ENCODE measurements around the gene AGAP2. TPM values are rescaled to one million over a fixed set of nuclear protein-coding genes. Genes with fewer than 3 reads are reported as not detected.

AGAP2 gene
- total and polyA plus RNA-seq, 2 of the 13 experiments (the other 11 are each of a cell fraction or from before 2014, with no cell fraction given) = 0.38 to 0.45 TPM

GRCh38 chr12:57751788-57752667 lies 13.5 kb upstream of the AGAP2 start, which contains the start of gene CDK4 (continued):
- TF ChIP-seq ZNF674 (CRISPR knock-in tag; IDR thresholded peaks at IDR 0.05; ENCODE audit: low read depth) (peak; percentile 71; the same call in 1 of the 2 replicates), HCFC1 (IDR thresholded peaks at IDR 0.05; ENCODE audit: low read depth, low read length) (0 out of 2 replicates have a peak, but pooled peaks have one; percentile 21), TOE1 (CRISPR knock-in tag; IDR thresholded peaks at IDR 0.05) (peak; percentile 39; the same call in 1 of the 2 replicates), ZNF207 (IDR thresholded peaks at IDR 0.05; ENCODE audit: borderline replicate concordance) (no peak), ZNF570 (CRISPR knock-in tag; IDR thresholded peaks at IDR 0.05; ENCODE audit: borderline replicate concordance) (no peak), TEF (CRISPR knock-in tag; IDR thresholded peaks at IDR 0.05) (no peak), SOX13 (IDR thresholded peaks at IDR 0.05) (peak; percentile 23; the same call in 1 of the 2 replicates), SOX13 (CRISPR knock-in tag; conservative IDR thresholded peaks at IDR 0.05 in 1 of 2, IDR thresholded peaks at IDR 0.05 in 1 of 2) (peak in 1 of 2 experiments; percentile 61; a peak in 1 of 4 replicates), ZNF121 (CRISPR knock-in tag; IDR thresholded peaks at IDR 0.05) (no peak), ZBTB38 (CRISPR knock-in tag; IDR thresholded peaks at IDR 0.05) (peak; percentile 87; the same call in 1 of the 2 replicates), ZNF530 (CRISPR knock-in tag; IDR thresholded peaks at IDR 0.05; ENCODE audit: low read depth) (no peak), GATAD2A (CRISPR knock-in tag; IDR thresholded peaks at IDR 0.05) (peak; percentile 82), CCDC6 (CRISPR knock-in tag; IDR thresholded peaks at IDR 0.05) (peak; percentile 88; the same call in 1 of the 2 replicates), ZNF841 (CRISPR knock-in tag; IDR thresholded peaks at IDR 0.05; ENCODE audit: borderline replicate concordance) (no peak), ZBTB3 (CRISPR knock-in tag; IDR thresholded peaks at IDR 0.05; ENCODE audit: borderline replicate concordance, low read depth) (no peak), ATM (IDR thresholded peaks at IDR 0.05; ENCODE audit: borderline replicate concordance) (no peak), KAT7 (CRISPR knock-in tag; IDR thresholded peaks at IDR 0.05; ENCODE audit: borderline replicate concordance) (peak; percentile 87), CREB3 (CRISPR knock-in tag; IDR thresholded peaks at IDR 0.05) (peak; percentile 80; the same call in 1 of the 2 replicates), MTF1 (CRISPR knock-in tag; IDR thresholded peaks at IDR 0.05) (no peak), RAD21 (CRISPR knock-in tag; IDR thresholded peaks at IDR 0.05) (peak; percentile 34; the same call in 1 of the 2 replicates), ADNP (CRISPR knock-in tag; IDR thresholded peaks at IDR 0.05) (no peak), STAG1 (CRISPR knock-in tag; IDR thresholded peaks at IDR 0.05) (no peak), SP1 (IDR thresholded peaks at IDR 0.05) (no peak), SP1 (CRISPR knock-in tag; IDR thresholded peaks at IDR 0.05) (peak; percentile 94), ZBTB37 (CRISPR knock-in tag; IDR thresholded peaks at IDR 0.05) (no peak), ZNF790 (CRISPR knock-in tag; IDR thresholded peaks at IDR 0.05; ENCODE audit: borderline replicate concordance) (no peak), NR2F6 (IDR thresholded peaks at IDR 0.05) (no peak; the same call in 1 of the 2 replicates), NR2F6 (CRISPR knock-in tag; IDR thresholded peaks at IDR 0.05) (peak; percentile 62; the same call in 1 of the 2 replicates)
- TF ChIP-seq, protein P1, sequence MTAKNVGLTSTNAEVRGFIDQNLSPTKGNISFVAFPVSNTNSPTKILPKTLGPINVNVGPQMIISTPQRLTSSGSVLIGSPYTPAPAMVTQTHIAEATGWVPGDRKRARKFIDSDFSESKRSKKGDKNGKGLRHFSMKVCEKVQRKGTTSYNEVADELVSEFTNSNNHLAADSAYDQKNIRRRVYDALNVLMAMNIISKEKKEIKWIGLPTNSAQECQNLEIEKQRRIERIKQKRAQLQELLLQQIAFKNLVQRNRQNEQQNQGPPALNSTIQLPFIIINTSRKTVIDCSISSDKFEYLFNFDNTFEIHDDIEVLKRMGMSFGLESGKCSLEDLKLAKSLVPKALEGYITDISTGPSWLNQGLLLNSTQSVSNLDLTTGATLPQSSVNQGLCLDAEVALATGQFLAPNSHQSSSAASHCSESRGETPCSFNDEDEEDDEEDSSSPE (CRISPR knock-in tag; IDR thresholded peaks at IDR 0.05) = peak; percentile 98
